ENCODE data around the gene COL4A1.

Gene COL4A1

DNA sequence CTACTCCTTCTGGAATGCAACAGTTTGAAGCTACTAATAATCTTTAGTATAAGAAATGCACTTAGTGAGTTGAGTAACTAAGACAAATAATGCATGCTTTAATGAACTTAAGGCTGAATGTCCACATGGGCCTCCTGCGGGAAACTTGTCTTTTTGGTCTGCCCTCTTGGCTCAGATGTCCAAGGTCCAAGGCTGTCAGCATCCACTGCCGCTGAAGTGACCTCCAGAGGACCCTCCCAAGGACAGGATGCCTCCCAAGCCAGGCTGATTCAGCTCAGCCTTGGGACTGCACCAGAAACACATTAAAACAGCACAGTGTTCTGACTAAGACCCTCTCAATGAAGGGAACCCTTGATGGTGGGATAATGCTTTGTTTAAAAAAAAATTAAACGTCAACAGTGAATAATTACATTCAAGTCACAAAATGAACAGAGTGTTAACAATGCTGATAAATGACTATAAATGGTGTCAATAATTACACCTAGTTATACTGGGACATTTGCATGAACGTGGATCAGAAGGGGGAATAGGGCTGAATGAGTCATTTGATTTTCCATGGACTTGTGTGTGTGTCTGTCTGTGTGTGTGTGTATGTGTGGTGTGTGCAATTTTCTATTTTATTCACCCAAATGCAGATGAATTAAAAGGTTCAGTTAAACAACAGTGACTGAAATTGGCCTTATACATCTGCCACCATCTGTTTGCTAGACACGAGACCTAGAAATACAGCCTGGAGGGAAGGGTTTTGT, 150.5 kb downstream of the COL4A1 start:
- DNase-seq: no peak

DNA sequence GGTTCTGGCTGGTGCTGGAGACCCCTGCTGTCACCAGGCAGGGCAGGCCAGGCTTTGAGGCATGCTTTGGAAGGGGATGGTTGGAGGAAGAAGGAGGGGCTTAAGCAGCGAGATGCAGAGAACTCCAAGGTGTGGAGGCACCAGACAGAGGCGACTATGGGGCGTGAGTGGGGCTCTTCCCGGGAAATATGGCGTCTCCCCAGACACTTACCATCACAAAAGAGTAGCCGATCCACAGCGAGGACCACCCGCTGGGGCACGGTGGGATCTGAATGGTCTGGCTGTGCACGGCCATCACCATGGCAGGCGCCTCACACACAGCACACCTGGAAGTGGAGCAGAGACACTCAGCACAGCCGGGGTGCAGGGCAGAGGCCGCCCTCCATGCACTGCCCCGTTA, 151.9 kb downstream of the COL4A1 start:
- no peak for DNase-seq

DNA sequence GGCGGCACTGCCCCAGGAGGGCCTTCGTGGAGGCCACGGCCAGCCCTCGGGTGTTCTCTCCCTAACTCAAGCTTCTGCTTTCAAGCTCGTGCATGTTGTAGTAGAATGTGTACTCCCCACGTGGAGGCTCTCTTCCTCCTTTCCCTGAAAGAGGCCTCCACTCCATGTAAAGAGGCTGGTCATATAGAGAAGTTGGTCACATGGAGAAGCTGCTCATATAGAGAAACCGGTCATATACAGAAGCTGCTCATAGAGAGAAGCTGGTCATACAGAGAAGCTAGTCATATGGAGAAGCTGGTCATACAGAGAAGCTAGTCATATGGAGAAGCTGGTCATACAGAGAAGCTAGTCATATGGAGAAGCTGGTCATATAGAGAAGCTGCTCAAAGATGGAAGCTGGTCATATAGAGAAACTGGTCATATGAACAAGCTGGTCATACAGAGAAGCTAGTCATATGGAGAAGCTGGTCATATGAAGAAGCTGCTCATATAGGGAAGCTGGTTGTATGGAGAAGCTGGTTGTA, 152.5 kb downstream of the COL4A1 start:
- DNase-seq: no peak

DNA sequence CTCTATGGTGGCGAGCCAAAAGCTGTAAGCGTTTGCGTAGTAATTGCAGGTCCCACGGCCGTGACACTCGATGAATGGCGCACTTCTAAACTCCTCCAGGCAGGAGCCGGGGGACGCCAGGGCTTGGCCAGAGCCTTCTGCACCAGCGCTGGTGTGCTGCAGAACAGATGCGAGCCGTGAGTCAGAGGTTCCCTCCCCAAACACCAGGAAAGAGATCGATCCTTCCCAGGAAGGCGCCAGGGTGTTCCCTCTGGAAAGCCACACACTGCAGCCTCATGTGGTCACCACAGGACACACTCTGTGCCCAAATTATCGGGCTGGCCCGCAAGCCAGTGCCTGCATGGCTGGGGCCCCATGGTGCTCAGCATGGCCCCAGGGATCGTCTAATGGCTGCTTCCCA, 154.6 kb downstream of the COL4A1 start:
- DNase-seq: no peak

DNA sequence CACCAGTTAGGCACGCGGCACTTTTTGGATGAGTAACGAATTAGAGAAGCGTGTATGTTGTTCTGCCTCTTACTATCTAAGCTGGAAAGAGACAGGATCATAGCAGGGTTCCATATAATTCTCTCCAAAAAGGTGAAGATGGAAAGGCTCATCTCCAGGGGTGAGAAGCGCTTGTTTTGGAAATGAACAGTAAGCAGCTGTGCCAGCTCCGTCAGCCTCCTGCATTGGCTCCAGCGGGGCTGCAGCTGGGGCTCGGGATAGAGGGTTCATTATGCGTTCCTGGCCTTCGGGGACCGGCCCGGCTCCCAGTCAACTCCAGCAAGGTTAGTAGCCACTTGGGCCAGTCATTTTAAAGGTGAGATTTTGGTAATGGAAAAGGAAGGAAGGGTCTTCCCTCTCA, 155.5 kb downstream of the COL4A1 start:
- no peak for DNase-seq

DNA sequence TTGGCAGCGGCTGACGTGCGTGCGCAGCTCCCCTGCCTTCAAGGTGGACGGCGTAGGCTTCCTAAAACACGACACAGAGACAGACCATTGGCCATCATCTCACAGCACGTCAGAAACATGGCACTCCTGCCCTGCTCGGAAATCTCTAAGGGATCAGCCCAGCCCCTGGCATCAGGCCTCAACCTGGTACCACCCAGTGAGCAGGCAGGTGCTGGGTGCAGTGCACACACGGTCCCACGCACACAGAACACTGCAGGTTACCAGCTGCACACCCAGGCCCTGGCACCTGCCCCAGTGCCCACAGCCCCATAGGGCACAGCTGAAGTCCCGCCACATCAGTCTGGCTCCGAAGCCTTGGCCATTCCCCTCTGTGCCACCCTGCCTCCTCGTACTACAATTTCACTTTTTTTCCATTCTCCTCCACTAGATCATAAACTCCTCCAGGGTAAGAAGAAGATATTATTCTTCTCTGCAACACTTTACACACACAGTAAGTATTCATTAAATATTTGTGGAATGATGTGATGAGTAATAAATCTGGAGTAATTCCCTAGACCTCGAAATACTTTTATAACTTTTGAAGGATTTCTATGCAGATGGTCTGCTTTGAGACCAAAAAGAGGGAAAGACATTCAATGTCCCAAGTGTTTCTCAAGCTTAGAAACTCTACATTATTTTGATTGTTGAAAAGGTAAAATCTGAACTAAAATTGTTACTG, 156.4 kb downstream of the COL4A1 start:
- DNase-seq: no peak

DNA sequence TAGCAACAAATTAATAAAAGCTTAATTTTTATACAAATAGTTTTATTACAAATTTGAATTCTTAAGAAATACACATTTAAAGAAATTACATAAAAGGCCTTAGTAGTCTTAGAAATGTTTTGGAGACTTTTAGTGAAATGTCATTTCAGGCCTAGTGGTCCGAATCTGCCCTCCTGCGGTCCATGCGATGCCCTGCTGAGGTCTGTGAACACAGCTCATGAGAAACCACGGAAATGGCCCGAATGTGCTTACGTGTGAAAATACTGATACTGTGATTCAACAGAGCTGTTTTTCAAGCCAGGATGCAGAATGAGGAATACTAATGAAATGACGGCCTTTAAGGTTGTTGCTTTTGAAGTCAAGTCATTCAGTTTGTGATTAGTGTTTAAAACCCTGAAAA, 157.9 kb downstream of the COL4A1 start:
- no peak for DNase-seq

DNA sequence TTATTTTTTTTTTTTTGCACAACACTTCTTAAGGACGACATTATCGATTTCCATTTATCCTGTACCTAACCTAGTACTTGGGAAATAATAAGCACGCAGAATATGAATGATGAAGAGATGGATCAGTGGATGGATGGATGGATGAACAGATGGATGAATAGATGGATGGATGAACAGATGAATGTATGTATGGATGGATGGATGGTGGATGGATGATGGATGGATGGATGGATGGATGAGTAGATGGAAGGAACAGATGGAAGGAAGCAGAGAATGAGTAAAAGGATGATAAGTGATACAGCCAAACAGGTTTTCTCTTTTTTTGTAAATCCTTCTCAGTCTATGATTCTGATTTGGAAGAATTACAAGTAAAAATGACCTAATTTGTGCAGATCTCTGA, 166.9 kb downstream of the COL4A1 start:
- no peak for DNase-seq

DNA sequence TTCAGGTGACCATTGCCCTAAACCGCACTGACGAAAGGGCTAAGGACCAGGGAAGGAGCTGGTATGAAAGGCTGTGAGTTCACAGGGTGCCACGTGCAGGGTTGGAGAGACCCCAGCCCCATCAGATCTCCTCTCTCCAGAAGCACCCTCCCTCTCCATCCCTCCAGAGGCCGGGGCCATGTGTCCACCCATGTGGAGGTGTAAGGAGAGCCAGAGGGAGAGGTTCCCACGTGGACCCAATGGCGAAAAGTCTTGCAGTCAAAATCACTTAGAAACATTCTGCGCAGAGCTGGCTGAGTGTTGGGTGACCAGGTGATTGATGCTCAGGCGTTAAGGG, 168.3 kb downstream of the COL4A1 start:
- DNase-seq: no peak

DNA sequence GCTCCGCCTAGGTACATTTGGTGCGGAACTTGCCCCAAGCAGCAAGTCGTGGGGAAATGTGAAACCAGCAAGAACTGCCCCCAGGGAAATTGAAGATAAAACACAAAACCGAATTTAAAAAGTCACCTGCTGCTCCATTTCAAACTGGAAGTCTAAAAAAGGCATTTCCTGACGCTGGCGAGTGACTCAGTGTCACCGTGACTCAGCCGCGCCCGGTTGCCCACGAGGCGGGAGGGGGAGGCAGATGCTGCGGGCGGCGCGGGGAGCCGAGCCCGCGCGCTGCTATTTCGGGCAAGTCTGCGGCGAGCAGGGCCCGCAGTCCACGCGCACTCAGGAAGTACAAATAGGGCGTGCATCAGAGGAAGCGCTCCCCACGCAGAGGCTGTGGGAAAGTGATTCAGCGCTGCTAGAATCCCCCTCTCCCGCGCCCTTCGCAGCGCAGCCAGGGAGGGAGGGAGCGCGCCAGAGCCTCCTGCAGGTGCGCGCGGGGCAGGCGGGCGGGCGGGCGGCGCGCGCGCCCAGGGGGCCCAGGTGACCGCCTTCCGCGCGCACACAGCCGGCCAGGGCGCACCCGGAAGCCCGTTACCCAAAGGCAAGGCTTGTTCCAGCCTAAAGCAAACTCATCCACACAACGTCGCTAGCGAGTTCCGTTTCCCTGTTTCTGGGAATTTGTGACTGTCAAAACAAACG, 168.8 kb downstream of the COL4A1 start:
- peak; percentile 52 for DNase-seq

DNA sequence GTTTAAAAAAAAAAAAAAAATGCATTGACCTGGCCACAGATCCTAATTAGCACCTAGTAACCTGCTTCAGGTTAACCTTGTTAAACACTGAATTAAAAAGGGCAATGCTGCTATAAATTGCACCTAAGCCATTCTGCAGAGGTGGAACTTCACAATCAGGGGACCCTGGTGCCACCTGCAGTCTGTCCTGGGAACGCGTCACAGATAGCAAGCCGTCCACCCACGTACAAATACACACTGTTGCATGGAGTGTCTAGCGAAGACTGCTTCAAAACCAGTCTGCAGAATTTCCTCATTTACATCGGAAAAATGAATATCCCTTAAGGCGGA, 169.3 kb downstream of the COL4A1 start:
- DNase-seq: peak; percentile 52

DNA sequence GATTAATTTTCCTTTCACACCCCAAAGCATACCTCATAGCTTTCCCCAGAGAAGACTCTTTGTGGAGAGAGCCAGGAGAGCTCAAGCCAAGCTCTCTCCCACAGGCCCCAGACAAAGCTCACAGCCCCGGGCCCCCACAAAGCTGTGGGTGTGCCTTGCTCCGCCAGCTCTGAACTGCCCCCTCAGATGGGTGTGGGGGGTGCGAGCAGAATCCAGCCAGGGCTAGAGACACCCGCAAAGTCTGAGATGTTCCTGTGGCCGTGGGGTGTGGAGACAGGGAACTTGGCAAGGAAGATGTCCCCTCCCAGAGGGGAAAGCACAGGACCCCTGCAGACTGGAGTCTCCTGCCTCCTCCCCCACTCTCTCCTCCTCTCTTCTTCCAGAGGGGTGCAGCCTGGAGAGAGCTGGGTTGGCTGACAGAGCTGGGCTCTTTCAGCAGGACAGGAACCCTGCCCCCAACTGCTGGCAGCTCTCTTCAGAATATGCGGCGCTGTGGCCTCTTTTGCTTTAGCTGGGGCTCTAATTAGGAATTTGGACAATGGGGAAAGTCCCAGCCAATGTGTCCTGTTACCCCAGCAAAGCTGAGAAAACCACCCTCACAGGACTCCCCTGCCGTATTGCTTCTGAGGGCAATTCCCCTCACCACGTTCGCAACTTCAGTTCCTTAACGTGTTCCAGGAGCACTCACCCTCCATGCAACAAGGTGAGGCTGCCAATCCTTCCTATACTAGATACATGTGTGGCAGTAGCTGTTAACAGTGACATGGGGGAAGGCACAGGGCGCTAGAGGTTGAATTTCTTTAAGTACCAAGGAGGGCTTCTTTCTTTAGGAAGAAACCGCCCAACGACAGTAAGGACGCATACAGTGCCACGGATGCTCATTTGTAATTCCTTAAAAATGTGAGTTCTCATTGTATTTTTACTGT, 170.0 kb downstream of the COL4A1 start:
- no peak for DNase-seq

DNA sequence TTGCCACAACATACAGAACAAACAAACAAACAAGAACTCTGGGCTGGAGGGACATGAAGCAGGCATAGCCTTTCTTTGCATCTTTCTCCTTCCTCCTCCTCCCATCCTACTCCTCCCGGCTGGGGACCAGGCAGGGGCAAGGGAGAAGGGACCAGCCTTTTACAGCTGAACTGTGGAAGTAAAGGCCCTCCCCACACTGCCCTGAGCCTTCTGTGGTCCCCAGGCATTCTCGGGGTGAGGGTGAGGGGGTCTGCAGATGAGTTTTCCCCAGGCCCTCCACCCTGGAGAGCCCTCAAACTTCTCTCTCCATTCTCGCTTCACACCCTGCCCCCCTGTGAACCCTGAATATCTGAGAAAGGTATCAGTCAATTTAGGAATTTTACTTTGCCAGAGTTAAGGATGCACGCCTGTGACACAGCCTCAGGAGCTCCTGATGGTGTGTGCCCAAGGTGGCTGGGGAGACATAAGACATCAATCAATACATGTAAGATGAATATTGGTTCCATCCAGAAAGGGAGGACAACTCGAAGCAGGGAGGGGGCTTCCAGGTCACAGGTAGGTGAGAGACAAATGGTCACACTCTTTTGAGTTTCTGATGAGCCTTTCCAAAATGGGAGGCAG, 170.9 kb downstream of the COL4A1 start:
- no peak for DNase-seq

DNA sequence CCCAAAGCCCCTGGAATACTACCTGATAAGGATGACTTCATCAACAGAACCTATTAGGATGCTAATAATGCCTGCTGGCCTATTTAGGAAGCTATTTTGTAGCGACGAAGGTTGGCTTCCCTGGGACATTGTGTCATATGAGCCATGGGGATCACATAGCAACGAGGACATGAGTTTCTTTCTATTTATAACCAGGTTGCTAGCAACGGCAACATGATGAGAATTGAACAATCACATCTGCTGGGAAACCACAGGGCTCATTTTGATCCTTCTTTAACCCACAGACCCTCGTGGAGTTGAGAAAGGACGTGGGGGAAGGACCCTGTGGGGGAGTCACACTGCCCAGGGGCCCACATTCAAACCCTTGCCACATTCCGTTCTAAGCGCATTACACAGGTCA, 172.2 kb downstream of the COL4A1 start:
- DNase-seq: no peak

DNA sequence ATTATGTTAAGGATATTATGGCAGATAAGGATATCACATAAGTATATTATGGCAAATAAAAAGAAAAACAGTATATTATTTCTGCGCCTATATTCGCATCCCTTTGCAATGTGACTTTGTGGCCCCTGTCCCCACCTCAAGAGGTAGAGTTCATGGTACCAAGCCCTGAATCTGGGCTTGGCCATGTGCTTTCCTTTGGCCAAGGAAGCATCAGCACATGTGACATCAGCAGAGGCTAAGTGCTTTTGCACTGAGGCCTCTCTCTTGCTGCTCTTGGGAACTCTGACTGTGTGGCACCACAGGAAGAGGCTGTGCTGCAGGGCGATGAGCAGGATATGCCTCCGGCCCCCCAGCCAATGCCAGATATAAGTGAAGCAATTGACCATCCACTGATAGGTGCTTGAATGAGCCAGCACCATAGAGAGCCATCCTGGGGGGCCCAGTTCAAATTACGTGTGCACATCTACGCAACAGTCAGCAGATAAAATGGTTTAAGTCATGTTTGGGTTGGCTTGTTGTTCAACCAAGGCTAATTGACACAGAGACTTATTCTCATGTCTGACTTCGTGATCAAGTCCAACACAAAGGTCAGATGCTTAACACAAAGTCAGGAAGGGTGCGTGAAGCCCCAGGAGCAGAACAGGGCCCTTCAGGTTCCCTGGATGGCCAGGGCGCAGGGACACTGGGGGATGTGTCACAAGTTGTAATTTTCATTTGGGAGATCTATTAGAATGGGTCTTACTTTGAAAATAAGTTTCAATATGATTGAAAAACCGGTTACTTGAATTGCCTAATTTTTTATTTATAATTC, 173.3 kb downstream of the COL4A1 start:
- DNase-seq: no peak

DNA sequence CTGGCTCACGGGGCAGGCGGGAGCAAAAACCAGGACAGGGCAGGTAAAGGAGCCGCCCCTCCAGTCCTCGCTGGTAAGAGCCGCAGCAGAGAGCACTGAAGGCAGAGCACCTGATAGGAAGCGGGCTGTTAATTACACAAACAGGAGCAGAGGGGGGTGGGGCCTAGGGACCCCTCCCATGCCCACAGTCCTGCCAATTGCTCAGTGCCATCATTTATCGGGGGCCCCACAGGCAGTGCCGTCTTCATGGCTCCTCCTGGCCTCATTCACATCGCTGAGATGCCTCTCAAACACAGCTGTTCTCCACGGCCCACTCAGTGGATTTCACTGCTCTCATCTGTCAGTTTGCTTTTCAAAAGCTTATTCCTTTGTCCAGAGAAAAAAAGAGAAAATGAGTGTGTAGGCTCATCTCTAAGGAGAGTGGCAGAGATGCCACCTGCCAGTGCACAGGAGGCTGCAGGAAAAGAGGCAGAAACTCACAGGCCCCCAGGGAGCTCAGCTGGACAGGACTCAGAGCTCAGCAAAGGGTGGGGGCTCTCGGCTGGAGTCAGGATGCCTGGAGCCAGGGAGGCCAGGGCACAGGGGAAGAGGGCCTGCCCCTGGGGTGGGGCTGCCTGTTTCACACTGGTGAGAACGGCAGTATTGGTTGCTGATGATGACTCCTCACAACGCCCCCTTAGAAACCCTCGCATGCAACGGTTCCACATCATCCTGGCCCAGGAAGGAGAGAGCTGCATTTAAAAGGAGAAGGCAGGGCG, 174.6 kb downstream of the COL4A1 start:
- no peak for DNase-seq

DNA sequence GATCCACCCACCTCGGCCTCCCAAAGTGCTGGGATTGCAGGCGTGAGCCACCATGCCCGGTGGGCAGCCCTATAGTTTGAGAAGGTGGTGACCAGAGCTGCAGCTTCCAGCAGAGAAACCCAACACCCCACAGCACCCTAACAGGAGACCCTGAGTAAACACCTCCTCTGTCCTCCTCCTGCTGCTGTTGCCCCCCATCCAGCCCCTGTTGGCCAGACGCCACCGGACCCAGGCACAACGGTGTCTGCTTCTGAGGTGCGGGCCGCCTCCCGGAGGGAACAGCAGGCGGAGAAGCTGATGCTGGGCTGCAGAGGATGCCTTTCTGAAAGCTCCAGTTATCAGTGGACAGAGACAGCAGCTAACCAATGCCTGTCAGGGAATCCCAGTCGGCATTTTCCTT, 175.5 kb downstream of the COL4A1 start:
- no peak for DNase-seq

DNA sequence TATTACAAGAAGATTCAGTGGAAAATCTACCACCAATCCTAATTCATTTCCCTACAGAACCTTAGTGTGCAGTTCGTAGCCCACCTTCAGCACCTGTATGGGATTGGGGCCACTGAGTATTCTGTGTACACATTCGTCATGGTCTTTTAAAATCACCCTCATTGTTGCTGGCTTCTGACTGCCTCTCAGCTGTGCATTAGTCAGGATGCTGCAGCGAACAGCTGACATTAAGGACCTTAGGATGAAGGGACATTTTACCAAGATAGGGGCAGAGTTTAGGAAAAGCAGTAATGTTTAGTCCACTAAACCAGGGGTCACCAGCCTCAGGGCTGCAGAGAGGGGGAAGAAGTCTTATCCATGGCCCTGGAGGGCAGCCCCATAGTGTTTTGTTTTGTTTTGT, 176.5 kb downstream of the COL4A1 start:
- DNase-seq: no peak

DNA sequence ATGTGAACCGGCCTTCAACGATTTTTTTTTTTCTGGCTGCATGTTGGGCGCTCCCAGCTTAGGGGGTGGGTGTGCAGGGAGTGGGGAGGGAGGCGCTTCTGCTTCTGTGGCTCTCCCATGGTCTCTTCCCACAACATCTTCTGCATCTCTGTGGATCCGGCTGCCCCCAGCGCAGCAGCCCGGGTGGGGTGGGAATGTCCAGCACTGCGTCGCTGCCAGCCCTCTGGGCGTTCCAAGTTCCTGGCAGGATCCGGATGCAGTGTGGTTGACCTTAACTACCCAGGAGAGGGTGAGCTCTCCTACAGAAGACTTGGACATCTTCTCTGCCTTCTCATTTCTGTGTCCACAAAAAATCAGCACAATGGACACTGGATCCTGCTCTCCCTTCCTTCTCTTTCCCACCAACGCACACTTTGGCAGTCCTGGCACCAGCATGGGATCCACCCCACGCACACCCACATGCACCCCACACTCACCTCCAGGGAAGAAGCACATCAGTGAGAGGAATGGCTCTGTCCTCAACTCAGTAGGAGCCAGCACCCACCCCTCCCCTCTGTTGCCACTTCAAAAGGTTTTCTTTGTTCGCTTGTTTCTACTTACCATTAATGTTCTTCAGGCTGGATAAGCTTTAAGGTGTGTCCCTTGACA, 177.3 kb downstream of the COL4A1 start:
- no peak for DNase-seq

DNA sequence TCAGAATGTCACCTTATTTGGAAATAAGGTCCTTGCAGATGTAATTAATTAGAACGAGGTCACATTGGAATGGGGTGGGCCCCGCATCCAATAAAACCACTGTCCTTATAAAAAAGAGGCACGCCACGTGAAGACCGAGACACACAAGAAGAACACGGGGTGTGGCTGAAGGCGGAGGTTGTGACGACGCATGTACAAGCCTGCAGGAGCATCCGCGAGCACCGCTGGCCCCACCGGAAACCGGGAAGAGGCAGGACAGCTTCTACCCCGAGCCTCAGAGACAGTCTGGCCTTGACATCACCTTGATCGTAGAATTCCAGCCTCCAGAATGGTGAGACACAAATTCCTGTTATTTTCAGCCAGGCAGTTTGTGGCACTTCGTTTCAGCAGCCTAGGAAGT, 177.9 kb downstream of the COL4A1 start:
- no peak for DNase-seq
